A549 treated with AZD9567 at 1 μM for 4 hours (cell line): ENCODE data around the gene PCBD1. TPM values are rescaled to one million over a fixed set of nuclear protein-coding genes. Genes with fewer than 3 reads are reported as not detected.

Experiments used
- total RNA-seq: library from RNA; stranded (reverse); fragments of 200-300 nt; extraction: Qiagen RNA extraction; gene quantifications from 5 replicates; pipeline ENCODE4 v1.2.3, GENCODE V29; 2022; ENCODE audit not compliant: insufficient read depth

The PCBD1 gene
- total RNA-seq, result 193 to 257 TPM (median 235 TPM) in 5 replicates

DNA sequence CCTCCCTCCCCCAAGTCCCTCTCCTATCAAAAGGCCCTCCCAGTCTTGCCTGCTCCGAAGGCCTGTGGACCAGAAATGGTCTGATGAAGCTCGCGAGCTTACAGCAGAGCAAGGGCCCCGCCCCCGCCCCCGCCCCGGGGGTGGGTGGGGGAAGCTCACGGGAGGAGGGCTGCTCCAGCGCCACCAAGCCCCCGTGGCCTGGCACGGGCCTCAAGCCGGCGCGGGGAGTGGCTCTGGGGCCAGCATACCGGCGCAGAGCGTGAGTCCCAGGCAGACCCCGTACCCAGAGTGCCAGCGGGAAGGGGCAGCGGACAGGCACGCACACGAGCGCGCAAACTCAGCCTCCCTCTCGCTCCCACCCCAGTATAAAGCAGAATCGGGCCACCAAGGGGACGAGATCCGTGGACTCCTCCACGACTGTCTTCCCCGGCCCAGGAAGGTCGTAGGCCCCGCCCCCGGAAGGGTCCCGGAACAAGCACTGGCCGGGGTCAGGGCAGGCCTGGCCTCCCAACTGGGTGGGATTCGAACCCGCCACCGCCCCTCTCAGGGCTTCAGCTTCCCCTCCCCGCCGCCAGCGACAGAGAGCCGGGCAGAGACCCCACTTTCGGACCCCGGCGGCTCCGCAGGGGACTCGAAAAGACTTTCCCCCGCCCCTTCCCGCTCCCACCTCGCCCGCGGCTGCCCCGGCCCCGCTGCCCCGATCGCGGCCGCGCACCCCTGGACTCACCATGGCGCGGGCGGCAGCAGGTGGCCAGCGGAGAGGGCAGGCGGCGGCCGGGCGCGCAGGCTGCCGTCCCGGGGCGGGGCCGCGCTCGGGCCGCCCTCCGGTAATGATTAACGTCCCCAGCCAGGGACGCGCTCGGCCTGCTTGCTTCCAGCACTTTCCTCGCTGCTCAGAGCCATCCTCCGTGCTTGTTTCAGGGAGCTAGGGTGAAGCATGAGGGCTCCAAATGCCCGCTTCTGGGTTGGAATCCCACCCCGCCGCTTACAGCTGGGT is at the start of gene PCBD1:
PCBD1 (minus strand) TSS at position 762 of the 997 bp plus-strand sequence; CDS start at position 730, 32 bp downstream.

Other genes with a start within 250 kb of the PCBD1 start
- 0.12 to 0.13 TPM (median 0.13 TPM) in 4 of 5 replicates, not detected in the other for gene ADAMTS14, start 216.1 kb downstream of the PCBD1 start, total RNA-seq
- not detected in 5 replicates for gene TBATA, start 103.2 kb downstream of the PCBD1 start, total RNA-seq
- 25.7 to 36.7 TPM (median 25.9 TPM) in 5 replicates for gene SGPL1, start 72.6 kb downstream of the PCBD1 start, total RNA-seq